Testis (tissue), 3 donors: Measurements from ENCODE around the gene TSPAN12. TPM values are rescaled to one million over a fixed set of nuclear protein-coding genes. Genes with fewer than 3 reads are reported as not detected.

Experiments
- DNase-seq: peaks from one replicate; pipeline ENCODE4 v3.0.0-alpha.2; 2019
- H3K27ac ChIP-seq, 2 donors: fragments of 200-600 bp; sonication (generic); one replicate each; pipeline ENCODE4 v1.5.1; 2019
- H3K27me3 ChIP-seq: fragments of 200-600 bp; sonication (generic); one replicate; pipeline ENCODE4 v1.5.1; 2019
- H3K36me3 ChIP-seq: fragments of 200-600 bp; sonication (generic); one replicate; pipeline ENCODE4 v1.5.1; 2017; ENCODE audit warnings: low read depth; ENCODE audit errors: missing control alignments
- H3K4me1 ChIP-seq: fragments of 200-600 bp; sonication (generic); one replicate; pipeline ENCODE4 v1.5.1; 2019
- H3K4me3 ChIP-seq, 2 donors: fragments of 200-600 bp; sonication (generic); one replicate each; pipeline ENCODE4 v1.5.1; 2017 to 2019
- H3K9me3 ChIP-seq: fragments of 200-600 bp; sonication (generic); one replicate; pipeline ENCODE4 v1.5.1; 2017
- POLR2A ChIP-seq: fragments of 450-650 bp; IDR thresholded peaks from one replicate; pipeline ENCODE4 v1.6.1; 2017; ENCODE audit warnings: antibody characterized with exemption, mild to moderate bottlenecking, moderate library complexity
- WGBS, 2 donors: methylation state at CpG; one replicate each; pipeline ENCODE4 v1.1.5; 2018; 5-methylcytosine and 5-hydroxymethylcytosine counted together
- intact Hi-C: fragments of 100-400 bp; cut with DNase I; formaldehyde crosslinking; loops from one replicate; pipeline ENCODE4 v1.15.1; 2023; ENCODE audit warnings: low total_unique reads
- polyA plus RNA-seq: library from polyadenylated mRNA; stranded (reverse); fragments of 350-450 nt; fragmentation: Illumina TruSeq; extraction: RNeasy Lipid Tissue Mini Kit (QIAGEN cat#74804); gene quantifications from one replicate; pipeline ENCODE4 v1.2.3, GENCODE V29; 2014; ENCODE audit warnings: low read depth, low replicate concordance; ENCODE audit not compliant: insufficient read depth
- total RNA-seq, 2 donors: library from RNA; depleted of rRNA; stranded (reverse); fragments of >200 nt; gene quantifications; one replicate each; pipeline ENCODE4 v1.2.3, GENCODE V29; 2016
- TF ChIP-seq, protein P1 (sequence below), 3 experiments: fragments of 450-650 bp in 2 of 3; fragments of 200-600 bp in 1 of 3; sonication (generic) in 1 of 3; IDR thresholded peaks; one replicate each; pipeline ENCODE4 v1.5.1; 2016 to 2019; ENCODE audit warnings: antibody characterized with exemption in 3 of 3, mild to moderate bottlenecking in 2 of 3, moderate library complexity in 1 of 3

Gene TSPAN12
- total and polyA plus RNA-seq, 3 donors from 2014 or later = 4.3 to 6.6 (median 6.3) TPM

DNA sequence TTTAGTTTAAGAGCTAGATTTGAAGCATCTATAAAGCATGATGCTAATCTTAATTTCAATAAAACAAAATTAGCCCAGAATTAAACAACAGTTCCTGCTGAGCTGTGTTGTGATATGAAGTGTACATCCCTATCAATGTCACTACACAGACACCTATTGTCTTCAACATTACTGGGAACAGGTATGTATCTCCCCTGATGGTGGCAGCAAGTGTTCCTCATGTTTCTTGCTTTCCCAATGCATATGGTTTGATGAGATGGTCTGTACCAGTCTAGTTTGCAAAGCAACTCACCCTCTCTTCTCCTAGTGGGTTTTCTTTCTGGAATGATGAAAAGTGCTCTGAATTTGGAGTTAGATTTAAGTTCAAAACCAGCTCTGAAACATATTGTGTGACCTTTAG, 38.1 kb downstream of the TSPAN12 start:
- Histone ChIP-seq H3K9me3 (no peaks in the 10 kb centered on the region), H3K4me1 (no peaks in the 10 kb centered on the region), H3K36me3 (no peaks in the 10 kb centered on the region), H3K27ac (no peak overlapping the region), H3K27me3 (no peaks in the 10 kb centered on the region), H3K4me3 (no peak overlapping the region)
- no peak for TF ChIP-seq POLR2A
- TF ChIP-seq, protein P1, sequence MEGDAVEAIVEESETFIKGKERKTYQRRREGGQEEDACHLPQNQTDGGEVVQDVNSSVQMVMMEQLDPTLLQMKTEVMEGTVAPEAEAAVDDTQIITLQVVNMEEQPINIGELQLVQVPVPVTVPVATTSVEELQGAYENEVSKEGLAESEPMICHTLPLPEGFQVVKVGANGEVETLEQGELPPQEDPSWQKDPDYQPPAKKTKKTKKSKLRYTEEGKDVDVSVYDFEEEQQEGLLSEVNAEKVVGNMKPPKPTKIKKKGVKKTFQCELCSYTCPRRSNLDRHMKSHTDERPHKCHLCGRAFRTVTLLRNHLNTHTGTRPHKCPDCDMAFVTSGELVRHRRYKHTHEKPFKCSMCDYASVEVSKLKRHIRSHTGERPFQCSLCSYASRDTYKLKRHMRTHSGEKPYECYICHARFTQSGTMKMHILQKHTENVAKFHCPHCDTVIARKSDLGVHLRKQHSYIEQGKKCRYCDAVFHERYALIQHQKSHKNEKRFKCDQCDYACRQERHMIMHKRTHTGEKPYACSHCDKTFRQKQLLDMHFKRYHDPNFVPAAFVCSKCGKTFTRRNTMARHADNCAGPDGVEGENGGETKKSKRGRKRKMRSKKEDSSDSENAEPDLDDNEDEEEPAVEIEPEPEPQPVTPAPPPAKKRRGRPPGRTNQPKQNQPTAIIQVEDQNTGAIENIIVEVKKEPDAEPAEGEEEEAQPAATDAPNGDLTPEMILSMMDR (IDR thresholded peaks at IDR 0.05) = no peak
- DNase-seq = no peak
- intact Hi-C loops = no loop called here

DNA sequence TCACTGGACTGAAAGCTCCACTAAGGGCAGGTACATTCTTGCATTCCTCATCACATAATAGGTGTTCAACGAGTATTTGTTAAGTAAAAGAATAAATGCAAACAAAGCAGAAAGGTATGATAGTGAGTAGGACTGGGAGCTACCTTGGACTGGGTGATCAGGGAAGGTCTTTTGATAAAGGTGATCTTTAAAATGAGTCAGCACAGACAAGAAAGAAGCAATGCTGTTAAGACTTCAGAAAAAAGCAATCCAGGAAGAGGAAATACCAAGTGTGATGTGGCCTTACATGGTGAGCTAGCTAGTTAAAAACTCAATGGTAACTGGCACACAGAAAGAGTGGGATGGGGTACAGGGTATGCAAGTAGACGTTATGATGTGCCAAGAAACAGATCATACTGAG, 40.1 kb downstream of the TSPAN12 start:
- TF ChIP-seq, protein P1 (IDR thresholded peaks at IDR 0.05) = no peak
- no peak for TF ChIP-seq POLR2A
- Histone ChIP-seq H3K4me1 (no peaks in the 10 kb centered on the region), H3K9me3 (no peaks in the 10 kb centered on the region), H3K27me3 (no peaks in the 10 kb centered on the region), H3K27ac (no peak overlapping the region), H3K36me3 (no peaks in the 10 kb centered on the region), H3K4me3 (no peak overlapping the region)
- DNase-seq = no peak
- 73 to 91% methylated on average over 2 of the region's 2 CpGs for WGBS, 2 donors
- intact Hi-C loops = no loop called here

DNA sequence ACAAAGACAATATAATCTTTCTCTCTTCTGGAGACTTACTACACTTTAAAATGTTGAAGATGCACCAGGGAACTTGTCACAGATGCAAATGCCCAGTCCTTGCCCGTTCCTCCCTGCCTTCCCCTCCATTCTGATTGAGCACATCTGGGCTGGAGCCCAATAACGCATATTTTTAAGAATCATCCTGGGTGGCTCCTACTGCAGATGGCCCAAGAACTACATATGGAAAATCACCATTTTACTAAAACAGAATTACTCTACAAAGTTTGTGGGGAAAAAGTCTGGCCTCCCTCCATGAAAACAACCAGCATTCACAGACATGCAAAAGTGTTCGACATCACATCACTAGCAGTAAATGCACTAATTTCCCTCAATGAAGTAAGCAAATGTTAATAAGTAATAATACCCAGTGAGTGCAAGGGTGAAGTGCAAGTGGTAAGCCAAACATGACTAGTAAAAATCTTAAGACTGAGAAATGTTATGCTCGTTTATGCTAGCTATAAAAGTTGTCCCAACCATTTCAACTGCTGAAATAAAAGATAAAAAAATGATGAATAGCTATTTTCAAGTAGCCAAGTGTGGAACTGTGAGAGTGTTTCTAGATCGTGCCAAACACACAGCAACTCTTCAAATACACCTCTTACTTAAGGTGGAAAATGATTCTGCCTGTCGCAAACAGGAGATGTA, 43.5 kb downstream of the TSPAN12 start:
- TF ChIP-seq POLR2A = no peak
- TF ChIP-seq, protein P1 (IDR thresholded peaks at IDR 0.05) = no peak
- H3K36me3 ChIP-seq = no peaks in the 10 kb centered on the region
- H3K4me3 ChIP-seq = no peak overlapping the region
- no peaks in the 10 kb centered on the region for H3K27me3 ChIP-seq
- H3K4me1 ChIP-seq = no peaks in the 10 kb centered on the region
- H3K27ac ChIP-seq = no peak overlapping the region
- H3K9me3 ChIP-seq = no peaks in the 10 kb centered on the region
- intact Hi-C loops = no loop called here
- DNase-seq = no peak
- 73 to 80% methylated on average over 6 of the region's 6 CpGs for WGBS, 2 donors

DNA sequence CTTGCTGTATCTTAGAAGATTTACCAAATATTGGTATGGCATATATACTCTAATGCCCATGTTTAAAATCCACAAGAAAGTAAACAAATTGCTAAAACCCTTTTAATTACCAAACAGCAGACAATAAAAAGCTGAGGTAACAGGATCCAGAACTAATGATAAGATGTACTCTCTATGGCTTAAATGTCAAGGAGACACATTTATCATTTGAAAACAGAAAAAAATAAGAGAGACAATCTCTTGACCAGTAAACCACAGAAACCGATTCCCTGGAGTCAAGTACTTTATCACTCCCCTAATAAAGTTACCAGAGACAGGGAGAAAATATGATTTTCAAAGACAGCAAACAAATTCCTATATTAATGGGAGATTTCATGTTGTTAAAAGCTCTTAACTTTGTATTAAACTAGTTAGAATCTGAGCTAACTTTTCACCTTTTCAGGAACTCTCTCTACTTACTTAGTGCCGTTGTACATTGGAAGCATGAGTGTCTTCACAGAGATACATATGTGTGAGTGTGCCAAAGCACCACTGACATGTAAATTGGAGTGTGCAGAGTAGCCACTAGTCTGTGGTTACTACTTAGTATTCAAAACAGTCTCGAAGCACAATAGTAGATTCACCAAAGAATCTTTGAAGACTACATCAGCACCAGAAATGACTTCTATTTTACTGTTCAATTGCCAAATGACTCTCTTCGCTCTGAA, 44.2 kb downstream of the TSPAN12 start:
- H3K27ac ChIP-seq = no peak overlapping the region
- intact Hi-C loops = no loop called here
- 62 to 69% methylated on average over 4 of the region's 4 CpGs for WGBS, 2 donors
- H3K4me1 ChIP-seq = no peaks in the 10 kb centered on the region
- H3K27me3 ChIP-seq = no peaks in the 10 kb centered on the region
- no peaks in the 10 kb centered on the region for H3K36me3 ChIP-seq
- TF ChIP-seq, protein P1 (IDR thresholded peaks at IDR 0.05) = no peak
- TF ChIP-seq POLR2A = no peak
- H3K4me3 ChIP-seq = no peak overlapping the region
- DNase-seq = no peak
- no peaks in the 10 kb centered on the region for H3K9me3 ChIP-seq

DNA sequence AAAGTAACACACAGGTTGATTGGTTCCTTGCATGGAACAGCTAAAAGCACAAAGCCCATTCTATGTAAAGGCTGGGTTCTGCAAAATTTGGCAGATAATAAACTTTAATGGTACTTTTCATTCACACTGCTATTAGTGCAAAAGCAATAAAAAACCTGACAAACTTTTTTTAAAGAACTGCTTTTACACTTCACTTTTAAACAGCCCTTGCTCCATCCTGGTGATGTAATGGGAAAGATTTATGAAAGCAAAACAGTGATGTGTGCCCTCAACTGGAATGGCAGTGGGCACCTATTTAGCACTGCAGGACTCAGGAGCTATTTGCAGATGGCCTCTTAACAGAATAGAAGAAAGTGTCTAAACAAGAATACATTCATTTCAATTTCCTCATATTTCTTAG, 44.9 kb downstream of the TSPAN12 start:
- Histone ChIP-seq H3K27me3 (no peaks in the 10 kb centered on the region), H3K27ac (no peak overlapping the region), H3K36me3 (no peaks in the 10 kb centered on the region), H3K4me3 (no peak overlapping the region), H3K4me1 (no peaks in the 10 kb centered on the region), H3K9me3 (no peaks in the 10 kb centered on the region)
- no peak for TF ChIP-seq POLR2A
- TF ChIP-seq, protein P1 (IDR thresholded peaks at IDR 0.05) = no peak
- intact Hi-C loops = no loop called here
- no peak for DNase-seq
